Activated CD4-positive, alpha-beta T cell treated with anti-CD3 and anti-CD28 coated beads for 36 hours (primary cell): ENCODE data around the gene PPT1. TPM values are rescaled to one million over a fixed set of nuclear protein-coding genes. Genes with fewer than 3 reads are reported as not detected.

ENCODE experiments used
- ATAC-seq: fragments of 200-7000 bp; cut with Tn5 transposase; one replicate; pipeline ENCODE4 v1.10.0; 2021; ENCODE audit warnings: mild to moderate bottlenecking, moderate library complexity
- CTCF ChIA-PET: fragments of 350-600 bp; sonication (Branson Sonifier 250); formaldehyde crosslinking; loops from one replicate; lab custom pipeline; 2021; ENCODE audit warnings: antibody characterized with exemption; lab: Charles Lee
- POLR2A ChIA-PET: fragments of 350-600 bp; sonication (Branson Sonifier 250); formaldehyde crosslinking; loops from one replicate; lab custom pipeline; 2021; ENCODE audit warnings: antibody characterized with exemption, inconsistent platforms; lab: Charles Lee
- DNase-seq: peaks from one replicate; pipeline ENCODE4 v3.0.0-alpha.2; 2020
- H3K27ac Mint-ChIP-seq: one replicate; pipeline ENCODE4 v1.8.0; 2021; ENCODE audit warnings: mixed read lengths
- H3K27me3 Mint-ChIP-seq: one replicate; pipeline ENCODE4 v1.8.0; 2021; ENCODE audit warnings: mixed read lengths
- H3K36me3 Mint-ChIP-seq: one replicate; pipeline ENCODE4 v1.8.0; 2021; ENCODE audit warnings: low read depth, mixed read lengths
- H3K4me1 Mint-ChIP-seq: one replicate; pipeline ENCODE4 v1.8.0; 2021; ENCODE audit warnings: mixed read lengths
- H3K4me3 Mint-ChIP-seq: one replicate; pipeline ENCODE4 v1.8.0; 2021; ENCODE audit warnings: mild to moderate bottlenecking, moderate library complexity, mixed read lengths
- H3K9me3 Mint-ChIP-seq: one replicate; pipeline ENCODE4 v1.8.0; 2021; ENCODE audit warnings: low read depth, mixed read lengths
- intact Hi-C, 2 experiments: fragments of 100-400 bp; cut with DNase I in 1 of 2; cut with micrococcal nuclease in 1 of 2; formaldehyde crosslinking; loops; one replicate each; pipeline versions ENCODE4 v1.14.2 to v1.15.1; 2022 to 2024; cut with DNase I, micrococcal nuclease
- total RNA-seq, 2 experiments: library from RNA; stranded (reverse); gene quantifications; one replicate each; pipeline ENCODE4 v1.2.3, GENCODE V29; 2021

Gene PPT1
- total RNA-seq, 2 experiments from 2014 or later, result 75.4 to 77.4 TPM

DNA sequence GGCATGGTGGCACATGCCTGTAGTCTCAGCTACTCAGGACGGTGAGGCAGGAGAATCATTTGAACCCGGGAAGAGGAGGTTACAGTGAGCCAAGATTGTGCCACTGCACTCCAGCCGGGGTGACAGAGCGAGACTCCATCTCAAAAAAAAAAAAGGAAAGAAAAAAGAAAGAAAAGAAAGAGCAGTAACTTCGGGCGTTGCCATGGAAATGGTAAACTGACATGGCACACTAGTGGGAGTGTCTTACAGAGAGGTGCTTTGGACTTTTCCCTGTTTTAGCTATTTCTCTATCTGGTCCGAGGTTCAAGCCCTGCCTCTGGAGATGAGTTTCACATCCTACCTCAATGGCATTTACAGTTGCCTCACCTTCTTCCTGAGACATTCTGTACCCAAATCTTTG lies 23.1 kb upstream of the PPT1 start:
- Mint-ChIP-seq H3K27me3 (peaks cover 6% of the 10 kb centered on the region), H3K4me3 (no peak overlapping the region), H3K9me3 (no peaks in the 10 kb centered on the region), H3K27ac (no peak overlapping the region), H3K4me1 (no peaks in the 10 kb centered on the region), H3K36me3 (no peaks in the 10 kb centered on the region)
- ATAC-seq, result no peak
- CTCF ChIA-PET, result interaction anchor here (1.7 kb wide), 1 partner anchor 24 kb away, joined by 9 read pairs; no protein-coding TSS in a partner anchor
- no peak for DNase-seq
- intact Hi-C loops, result no loop called here
- POLR2A ChIA-PET, result no interaction called here

DNA sequence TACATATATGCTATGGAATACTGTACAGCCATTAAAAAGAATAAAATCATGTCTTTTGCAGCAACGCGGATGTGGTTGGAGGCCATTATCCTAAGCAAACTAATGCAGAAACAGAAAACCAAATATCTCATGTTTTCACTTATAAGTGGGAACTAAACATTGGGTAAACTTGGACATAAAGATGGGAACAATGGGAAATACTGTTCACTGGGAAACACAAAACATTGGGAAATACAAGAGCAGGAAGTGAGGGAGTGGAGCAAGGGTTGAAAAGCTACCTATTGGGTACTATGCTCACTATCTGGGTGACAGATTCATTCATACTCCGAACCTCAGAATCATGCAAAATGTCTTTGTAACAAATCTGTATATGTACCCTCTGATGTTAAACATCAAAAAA lies 17.3 kb upstream of the PPT1 start:
- peaks cover 8% of the 10 kb centered on the region for H3K9me3 Mint-ChIP-seq
- no peak overlapping the region for H3K4me3 Mint-ChIP-seq
- H3K27ac Mint-ChIP-seq, result no peak overlapping the region
- ChIA-PET CTCF (no interaction called here), POLR2A (no interaction called here)
- H3K4me1 Mint-ChIP-seq, result no peaks in the 10 kb centered on the region
- peaks cover 16% of the 10 kb centered on the region for H3K27me3 Mint-ChIP-seq
- peaks cover 4% of the 10 kb centered on the region for H3K36me3 Mint-ChIP-seq
- DNase-seq (no peak), ATAC-seq (no peak)
- intact Hi-C loops, result no loop called here

DNA sequence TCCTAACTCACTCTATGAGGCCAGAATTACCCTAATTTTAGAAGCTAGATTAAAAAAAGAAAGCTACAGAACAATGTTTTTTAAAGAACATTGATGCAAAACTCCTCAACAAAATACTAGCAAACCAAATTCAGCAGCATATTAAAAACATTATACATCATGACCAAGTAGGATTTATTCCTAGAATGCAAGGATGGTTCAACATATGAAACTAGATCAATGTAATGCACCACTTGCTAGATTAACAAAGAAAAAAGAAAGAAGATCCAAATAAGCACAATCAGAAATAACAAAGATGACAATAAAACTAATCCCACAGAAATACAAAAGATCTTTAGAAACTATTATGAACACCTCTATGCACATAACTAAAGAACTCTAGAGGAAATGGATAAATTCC lies 13.3 kb upstream of the PPT1 start:
- CTCF ChIA-PET, result interaction anchor here (0.7 to 1.4 kb wide), 3 partner anchors 27 to 159 kb away, joined by 3 to 6 read pairs (median 3); no protein-coding TSS in a partner anchor
- Mint-ChIP-seq H3K4me3 (no peak overlapping the region), H3K4me1 (no peaks in the 10 kb centered on the region), H3K27me3 (peaks cover 15% of the 10 kb centered on the region), H3K9me3 (peaks cover 11% of the 10 kb centered on the region), H3K36me3 (peaks cover 8% of the 10 kb centered on the region), H3K27ac (no peak overlapping the region)
- no peak for ATAC-seq
- POLR2A ChIA-PET, result no interaction called here
- intact Hi-C loops, result no loop called here
- DNase-seq, result no peak

DNA sequence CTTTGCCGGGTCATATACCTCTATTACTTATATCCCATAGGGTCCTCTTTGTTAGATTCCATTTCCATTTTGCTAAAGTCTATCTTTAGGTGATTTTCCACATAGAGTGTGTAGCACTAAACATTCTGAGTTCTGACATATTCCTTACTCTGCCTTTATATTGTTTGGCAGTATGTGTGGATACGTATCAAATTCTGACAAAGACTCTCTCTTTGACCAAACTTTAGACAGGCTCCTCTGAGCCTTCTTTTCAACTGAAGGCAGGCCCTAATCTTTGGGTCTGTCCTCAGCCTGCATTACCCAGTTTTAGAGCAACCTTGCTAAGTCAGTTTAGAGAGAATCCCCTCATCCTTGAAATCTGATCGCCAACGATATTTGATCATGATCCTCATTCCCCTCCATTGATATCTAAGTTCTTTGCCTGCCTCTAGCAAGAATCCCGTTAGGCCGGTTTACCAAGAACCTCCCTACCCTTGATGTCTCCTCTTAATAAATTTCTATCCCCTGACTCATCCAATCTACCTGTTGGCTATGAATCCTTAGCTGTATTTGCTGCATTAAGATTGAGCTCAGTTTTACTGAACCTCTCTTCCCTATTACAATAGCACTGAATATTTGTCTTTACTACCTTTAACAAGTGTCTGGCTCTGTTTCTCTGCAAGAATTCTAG lies 10.4 kb upstream of the PPT1 start:
- H3K27me3 Mint-ChIP-seq, result peaks cover 13% of the 10 kb centered on the region
- POLR2A ChIA-PET, result no interaction called here
- no peak for ATAC-seq
- H3K36me3 Mint-ChIP-seq, result peaks cover 8% of the 10 kb centered on the region
- intact Hi-C loops, result no loop called here
- peaks cover 3% of the 10 kb centered on the region for H3K4me1 Mint-ChIP-seq
- no peak for DNase-seq
- H3K9me3 Mint-ChIP-seq, result peaks cover 13% of the 10 kb centered on the region
- no peak overlapping the region for H3K4me3 Mint-ChIP-seq
- CTCF ChIA-PET, result interaction anchor here (0.6 to 0.7 kb wide), 2 partner anchors 9 to 210 kb away, joined by 4 to 5 read pairs; partner anchors contain the start of gene COL9A2
- H3K27ac Mint-ChIP-seq, result no peak overlapping the region

DNA sequence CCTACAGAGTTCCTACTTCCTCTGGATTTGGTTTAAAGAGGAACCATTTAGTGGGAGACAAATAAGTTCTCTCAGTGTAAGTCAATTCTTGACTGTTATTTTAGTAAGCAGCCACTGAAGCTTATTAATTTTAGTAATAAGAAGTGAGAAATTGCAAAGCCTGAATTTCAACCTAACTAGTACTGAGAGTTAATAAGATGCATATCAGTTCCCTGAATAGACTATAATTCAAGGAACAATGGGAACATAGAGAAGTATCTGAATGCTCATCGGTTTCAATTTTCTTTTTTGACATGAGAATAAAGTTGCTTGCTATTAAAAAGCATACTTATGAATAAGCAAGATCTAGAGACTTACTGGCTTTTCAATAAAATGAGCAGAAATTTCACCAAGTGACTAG lies 8.0 kb upstream of the PPT1 start:
- Mint-ChIP-seq H3K27ac (no peak overlapping the region), H3K36me3 (peaks cover 4% of the 10 kb centered on the region), H3K9me3 (peaks cover 11% of the 10 kb centered on the region), H3K4me3 (no peak overlapping the region), H3K27me3 (peaks cover 5% of the 10 kb centered on the region), H3K4me1 (peaks cover 3% of the 10 kb centered on the region)
- ATAC-seq, result peak; percentile 60
- no peak for DNase-seq
- ChIA-PET POLR2A (no interaction called here), CTCF (no interaction called here)
- intact Hi-C loops, result no loop called here

DNA sequence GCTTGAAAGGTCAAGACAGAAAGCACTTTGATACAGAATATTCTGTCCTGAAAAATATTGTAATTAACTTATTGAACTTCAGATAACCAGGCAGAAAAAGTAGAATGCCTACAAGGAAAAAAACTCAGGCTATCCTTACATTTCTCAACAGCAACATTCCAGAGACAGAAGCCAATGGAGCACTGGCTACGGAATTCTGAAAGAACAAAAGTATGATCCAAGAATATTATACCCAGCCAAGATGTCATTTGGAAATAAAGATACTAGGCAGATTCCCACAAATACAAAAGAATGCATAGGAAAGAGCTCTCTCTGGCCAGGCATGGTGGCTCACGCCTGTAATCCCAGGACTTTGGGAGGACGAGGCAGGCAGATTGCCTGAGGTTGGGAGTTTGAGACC lies 5.8 kb upstream of the PPT1 start:
- DNase-seq (no peak), ATAC-seq (no peak)
- Mint-ChIP-seq H3K4me1 (peaks cover 3% of the 10 kb centered on the region), H3K27ac (no peak overlapping the region), H3K9me3 (peaks cover 6% of the 10 kb centered on the region), H3K4me3 (no peak overlapping the region), H3K36me3 (no peaks in the 10 kb centered on the region), H3K27me3 (peaks cover 4% of the 10 kb centered on the region)
- POLR2A ChIA-PET, result no interaction called here
- CTCF ChIA-PET, result interaction anchor here (0.9 kb wide), 1 partner anchor 212 kb away, joined by 3 read pairs; no protein-coding TSS in a partner anchor
- intact Hi-C loops, result no loop called here

DNA sequence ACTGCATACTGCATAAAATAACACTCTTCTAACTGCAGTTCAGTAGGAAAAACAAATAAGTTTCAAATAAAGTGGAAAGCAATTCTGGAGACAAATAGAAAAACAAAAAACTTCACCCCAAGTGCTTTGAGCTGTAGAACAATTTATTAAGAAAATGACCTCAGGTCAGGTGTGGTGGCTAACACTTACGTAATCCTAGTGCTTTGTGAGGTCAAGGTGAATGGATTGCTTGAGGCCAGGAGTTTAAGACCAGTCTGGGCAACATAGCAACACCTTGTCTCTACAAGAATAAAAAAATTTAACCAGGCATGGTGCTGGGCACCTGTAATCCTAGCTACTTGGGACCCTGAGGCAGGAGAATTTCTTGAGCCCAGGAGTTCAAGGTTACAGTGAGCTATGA lies 5.0 kb upstream of the PPT1 start:
- Mint-ChIP-seq H3K4me3 (no peak overlapping the region), H3K27me3 (peaks cover 4% of the 10 kb centered on the region), H3K36me3 (no peaks in the 10 kb centered on the region), H3K9me3 (peaks cover 6% of the 10 kb centered on the region), H3K4me1 (peaks cover 9% of the 10 kb centered on the region), H3K27ac (no peak overlapping the region)
- ChIA-PET CTCF (interaction anchor here (0.7 to 0.8 kb wide), 2 partner anchors 104 to 219 kb away, joined by 4 read pairs; no protein-coding TSS in a partner anchor), POLR2A (no interaction called here)
- DNase-seq (no peak), ATAC-seq (no peak)
- intact Hi-C loops, result no loop called here

DNA sequence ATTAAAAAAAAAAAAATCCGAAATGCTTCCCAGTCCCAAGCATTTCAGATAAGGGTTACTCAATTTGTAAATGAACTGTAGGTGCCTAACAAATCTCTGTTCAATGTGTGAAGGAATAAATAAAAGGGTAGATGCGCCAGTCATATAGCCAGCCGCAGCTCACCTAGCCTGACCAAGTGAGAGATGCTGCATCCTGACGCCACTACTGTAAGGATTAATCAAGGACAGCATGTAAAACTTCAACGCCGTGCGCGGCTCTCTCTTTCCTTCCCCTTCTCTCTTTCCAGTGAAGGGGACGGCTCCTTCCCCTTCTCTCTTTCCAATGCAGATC lies 441 bp downstream of the PPT1 start:
- POLR2A ChIA-PET, result no interaction called here
- CTCF ChIA-PET, result interaction anchor here (1.2 kb wide), 1 partner anchor 308 kb away, joined by 3 read pairs; no protein-coding TSS in a partner anchor

DNA sequence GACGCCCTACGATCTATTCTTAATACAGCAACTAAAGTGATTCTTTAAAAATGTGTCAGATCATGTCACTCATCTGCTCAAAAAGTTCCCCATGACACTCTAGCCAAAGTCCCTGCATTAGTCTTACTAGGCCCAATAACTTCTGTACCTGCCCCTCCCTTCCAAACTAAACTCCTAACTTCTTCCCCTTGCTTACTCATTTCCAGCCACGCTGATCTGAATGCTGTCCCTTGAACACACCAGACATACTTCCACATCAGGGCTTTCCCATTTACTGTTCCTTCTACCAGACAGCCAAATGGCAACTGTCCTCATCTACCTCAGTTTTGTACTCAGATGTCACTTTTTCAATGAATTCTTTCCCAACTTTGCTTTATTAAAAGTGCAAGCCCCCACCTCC lies 1.2 kb downstream of the PPT1 start:
- ATAC-seq (no peak), DNase-seq (no peak)
- H3K27ac Mint-ChIP-seq, result peak overlapping the region; percentile 37
- peaks cover 4% of the 10 kb centered on the region for H3K27me3 Mint-ChIP-seq
- no peaks in the 10 kb centered on the region for H3K9me3 Mint-ChIP-seq
- peak overlapping the region; percentile 90 for H3K4me3 Mint-ChIP-seq
- H3K4me1 Mint-ChIP-seq, result peaks cover 37% of the 10 kb centered on the region
- peaks cover 21% of the 10 kb centered on the region for H3K36me3 Mint-ChIP-seq
- POLR2A ChIA-PET, result no interaction called here
- CTCF ChIA-PET, result interaction anchor here (1.2 kb wide), 1 partner anchor 47 kb away, joined by 3 read pairs; no protein-coding TSS in a partner anchor
- intact Hi-C loops, result loop anchor here in 1 of 2 experiments (2.0 kb wide), 2 partner anchors 55 to 65 kb away; partner anchors contain the start of genes CAP1 and RLF

More for the DNA sequence above, 441 bp downstream of the PPT1 start:
- Mint-ChIP-seq H3K36me3 (peaks cover 17% of the 10 kb centered on the region), H3K9me3 (no peaks in the 10 kb centered on the region), H3K4me1 (peaks cover 37% of the 10 kb centered on the region), H3K27me3 (peaks cover 4% of the 10 kb centered on the region), H3K4me3 (peak overlapping the region; percentile 90), H3K27ac (peak overlapping the region; percentile 91)
- no peak for DNase-seq
- peak; percentile 45 for ATAC-seq
- intact Hi-C loops, result loop anchor here in 1 of 2 experiments (2.0 kb wide), 2 partner anchors 56 to 64 kb away; partner anchors contain the start of genes CAP1 and RLF

DNA sequence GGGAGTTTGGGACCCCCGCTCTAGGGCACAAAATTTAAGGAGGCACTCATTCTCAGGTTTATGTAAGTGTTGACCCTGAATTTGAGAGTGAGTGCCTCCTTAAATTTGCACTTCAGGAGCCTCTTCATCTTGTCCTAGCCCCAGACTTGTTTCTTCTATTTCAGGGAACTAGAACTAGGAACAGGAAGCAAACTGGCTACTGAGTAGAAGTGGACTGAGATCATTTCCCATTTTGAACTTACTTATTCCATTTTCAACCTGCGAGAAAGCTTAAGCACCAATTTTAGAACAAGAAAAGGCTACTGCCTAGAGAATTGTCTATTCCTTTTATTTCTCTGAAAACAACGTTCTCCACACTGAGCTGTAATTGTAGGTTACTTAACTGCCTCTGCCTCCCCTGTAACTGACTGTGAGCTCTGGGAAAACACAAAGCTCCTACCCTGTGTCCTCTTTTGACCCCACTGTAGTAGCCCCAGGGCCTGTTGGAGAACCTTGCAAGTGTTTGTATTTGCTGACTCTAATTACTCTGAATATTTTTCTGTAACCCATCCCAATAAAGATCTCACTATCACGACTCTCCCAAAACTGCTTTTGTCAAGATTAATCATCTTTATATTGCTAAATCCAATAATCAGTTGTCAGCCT lies 2.5 kb downstream of the PPT1 start:
- intact Hi-C loops, result no loop called here
- no peak overlapping the region for H3K4me3 Mint-ChIP-seq
- ATAC-seq, result no peak
- no peak for DNase-seq
- peaks cover 1% of the 10 kb centered on the region for H3K27me3 Mint-ChIP-seq
- H3K9me3 Mint-ChIP-seq, result no peaks in the 10 kb centered on the region
- ChIA-PET POLR2A (no interaction called here), CTCF (interaction anchor here (1.2 kb wide), 2 partner anchors 9 to 49 kb away, joined by 3 to 5 read pairs; no protein-coding TSS in a partner anchor)
- peaks cover 37% of the 10 kb centered on the region for H3K4me1 Mint-ChIP-seq
- H3K36me3 Mint-ChIP-seq, result peaks cover 29% of the 10 kb centered on the region
- no peak overlapping the region for H3K27ac Mint-ChIP-seq

DNA sequence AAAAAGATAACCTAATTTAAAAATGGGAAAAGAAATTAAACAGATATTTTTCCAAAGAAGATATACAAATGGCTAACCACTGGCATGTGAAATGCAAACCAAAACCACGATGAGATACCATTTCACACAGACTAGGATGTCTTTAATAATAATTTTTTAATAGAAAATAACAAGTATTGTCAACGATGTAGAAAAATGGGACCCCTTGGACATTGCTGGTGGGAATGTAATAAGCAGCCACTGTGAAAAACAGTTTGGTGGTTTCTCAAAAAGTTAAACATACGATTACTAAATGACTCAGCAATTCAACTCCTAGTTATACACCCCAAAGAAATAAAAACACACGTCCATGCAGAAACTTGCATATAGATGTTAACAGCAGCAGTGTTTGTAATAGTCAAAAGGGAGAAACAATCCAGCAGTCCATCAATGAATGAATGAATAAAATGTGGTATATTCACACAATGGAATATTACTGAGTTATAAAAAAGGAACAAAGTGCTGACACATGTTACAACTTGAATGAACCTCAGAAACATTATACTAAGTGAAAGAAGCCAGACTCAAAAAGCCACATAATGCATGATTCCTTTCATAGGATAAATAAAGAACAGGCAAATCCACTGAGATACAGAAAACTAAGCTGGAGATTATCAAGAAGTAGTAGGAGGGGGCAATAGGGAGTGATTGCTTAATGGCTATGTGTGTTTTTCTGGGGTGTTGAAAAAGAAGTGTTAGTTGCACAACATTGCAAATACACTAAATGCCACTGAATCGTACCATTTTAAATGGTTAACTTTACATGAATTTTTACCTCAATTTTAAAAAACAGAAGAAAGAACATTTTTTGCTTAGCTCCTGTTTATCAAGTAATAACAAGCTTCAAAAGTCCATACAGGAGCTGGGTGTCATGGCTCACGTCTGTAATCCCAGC lies 4.1 kb downstream of the PPT1 start:
- Mint-ChIP-seq H3K27me3 (no peaks in the 10 kb centered on the region), H3K4me3 (no peak overlapping the region), H3K36me3 (peaks cover 38% of the 10 kb centered on the region), H3K9me3 (no peaks in the 10 kb centered on the region), H3K4me1 (peaks cover 37% of the 10 kb centered on the region), H3K27ac (no peak overlapping the region)
- POLR2A ChIA-PET, result no interaction called here
- DNase-seq (no peak), ATAC-seq (no peak)
- CTCF ChIA-PET, result interaction anchor here (0.7 kb wide), 1 partner anchor 33 kb away, joined by 3 read pairs; no protein-coding TSS in a partner anchor
- intact Hi-C loops, result no loop called here
